ENCODE measurements around the gene IRF5.

- TF ChIP-seq ZNF274 (IDR thresholded peaks at IDR 0.05; ENCODE audit: low read depth, low read length) (no peak), YY1 (IDR thresholded peaks at IDR 0.05; ENCODE audit: insufficient read depth, insufficient read length) (no peak), SUZ12 (IDR thresholded peaks at IDR 0.05; ENCODE audit: extremely low read depth, insufficient read depth, insufficient read length) (no peak)
Measured at GRCh38 chr7:128889121-128889520, 48.6 kb upstream of the IRF5 start.

Data from NT2/D1 (cell line).